Right renal cortex interstitium (tissue), 3 donors: ENCODE results near the gene WASF1. TPM values are rescaled to one million over a fixed set of nuclear protein-coding genes. Genes with fewer than 3 reads are reported as not detected.
A peak's percentile ranks its signal among the peaks of the same experiment; 100 is the strongest.
"Not testable (repeated sequence)": the region's sequence is repeated elsewhere in the genome, so short reads cannot be mapped to it uniquely, and the experiment has no call there.

ENCODE experiments used
- DNase-seq, 3 donors: peaks; one replicate each; pipeline ENCODE4 v3.0.0-alpha.2; 2013; ENCODE audit warnings: low read depth in 3 of 3, low spot score in 2 of 3
- polyA plus RNA-seq, 3 donors: library from polyadenylated mRNA; unstranded; fragments of 120-200 nt; gene quantifications; one replicate each; pipeline ENCODE4 v1.2.1, GENCODE V29; 2013; ENCODE audit not compliant: insufficient read length in 3 of 3

The WASF1 gene
- polyA plus RNA-seq, 3 donors = 49.0 to 58.2 (median 49.6) TPM

GRCh38 chr6:110178626-110179405 lies 654 bp downstream of the WASF1 start:
- peak; percentile 62 to 70 (median 62) for DNase-seq

- no peak for DNase-seq
Measured at GRCh38 chr6:110173506-110174132, 5.9 kb downstream of the WASF1 start.

- DNase-seq = no peak
Measured at GRCh38 chr6:110170081-110170480, 9.4 kb downstream of the WASF1 start.

- DNase-seq = no peak
Measured at GRCh38 chr6:110158479-110158878, 21.0 kb downstream of the WASF1 start.

GRCh38 chr6:110147870-110148269 lies 31.6 kb downstream of the WASF1 start:
- no peak for DNase-seq

GRCh38 chr6:110140650-110141049 lies 38.8 kb downstream of the WASF1 start:
- DNase-seq = no peak

- no peak for DNase-seq
Measured at GRCh38 chr6:110139052-110139451, 40.4 kb downstream of the WASF1 start.

GRCh38 chr6:110137924-110138887 lies 41.3 kb downstream of the WASF1 start:
- DNase-seq = no peak

GRCh38 chr6:110130362-110130761 lies 49.1 kb downstream of the WASF1 start:
- no peak for DNase-seq

- no peak for DNase-seq
Measured at GRCh38 chr6:110128418-110128817, 51.1 kb downstream of the WASF1 start.

- no peak for DNase-seq
Measured at GRCh38 chr6:110125361-110125760, 54.1 kb downstream of the WASF1 start.

- not testable (repeated sequence) for DNase-seq
Measured at GRCh38 chr6:110121655-110122054, 57.8 kb downstream of the WASF1 start.

- DNase-seq = no peak
Measured at GRCh38 chr6:110116258-110116657, 63.2 kb downstream of the WASF1 start.

GRCh38 chr6:110114004-110114403 lies 65.5 kb downstream of the WASF1 start:
- DNase-seq = no peak

- DNase-seq = no peak
Measured at GRCh38 chr6:110105296-110105695, 74.2 kb downstream of the WASF1 start.

- DNase-seq = no peak
Measured at GRCh38 chr6:110103260-110103659, 76.2 kb downstream of the WASF1 start.

GRCh38 chr6:110102411-110102810 lies 77.1 kb downstream of the WASF1 start:
- no peak for DNase-seq

GRCh38 chr6:110101885-110102284 lies 77.6 kb downstream of the WASF1 start:
- DNase-seq = no peak

- no peak for DNase-seq
Measured at GRCh38 chr6:110098511-110099116, 80.9 kb downstream of the WASF1 start.

GRCh38 chr6:110097443-110097842 lies 82.0 kb downstream of the WASF1 start:
- DNase-seq = no peak

- no peak for DNase-seq
Measured at GRCh38 chr6:110095935-110096334, 83.5 kb downstream of the WASF1 start.
